NCI-H146 treated with DMSO at 0.1 percent for 48 hours (cell line): ENCODE data around the gene RHD.
"Not testable (repeated sequence)": the region's sequence is repeated elsewhere in the genome, so short reads cannot be mapped to it uniquely, and the experiment has no call there.

Experiments used
- DNase-seq: peaks from one replicate; lab custom pipeline; 2025; ENCODE audit not compliant: unreplicated experiment; lab: John Stamatoyannopoulos, UW

The RHD gene

DNA sequence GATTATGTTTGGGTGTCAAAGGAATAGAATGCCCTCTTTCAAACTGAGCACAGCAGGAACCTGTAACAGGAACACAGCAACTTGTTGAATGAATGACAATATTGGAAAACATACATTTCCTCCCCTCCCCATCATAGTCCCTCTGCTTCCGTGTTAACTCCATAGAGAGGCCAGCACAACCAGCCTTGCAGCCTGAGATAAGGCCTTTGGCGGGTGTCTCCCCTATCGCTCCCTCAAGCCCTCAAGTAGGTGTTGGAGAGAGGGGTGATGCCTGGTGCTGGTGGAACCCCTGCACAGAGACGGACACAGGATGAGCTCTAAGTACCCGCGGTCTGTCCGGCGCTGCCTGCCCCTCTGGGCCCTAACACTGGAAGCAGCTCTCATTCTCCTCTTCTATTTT lies at the start of gene RHD:
Gene RHD, plus strand, starts transcription at position 272 of the 400 bp plus-strand sequence. Its CDS starts 39 bp downstream, at position 311.
- not testable (repeated sequence) for DNase-seq

DNA sequence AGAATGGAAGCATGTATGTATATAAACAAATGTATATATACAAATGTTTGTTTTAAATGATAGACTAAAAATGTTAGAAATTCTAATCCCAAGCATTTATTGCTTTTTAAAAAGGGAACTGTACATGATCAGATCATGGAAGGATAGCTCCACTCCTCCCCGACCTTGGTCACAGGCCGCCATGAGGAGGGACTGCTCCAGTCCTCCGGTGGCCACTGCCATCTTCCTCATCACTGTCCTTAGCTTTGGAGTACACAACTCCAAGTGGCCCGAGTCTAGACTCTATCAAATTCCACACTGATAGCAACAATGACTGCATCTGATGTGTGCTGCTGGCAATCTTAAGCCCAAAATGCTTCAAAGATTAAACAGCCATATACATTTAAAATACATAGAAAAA lies 49.7 kb upstream of the RHD start:
- DNase-seq = no peak

- no peak for DNase-seq
These were observed 48.8 kb upstream of the RHD start for GRCh38 chr1:25223471-25223870.

GRCh38 chr1:25232027-25232865 lies 40.1 kb upstream of the RHD start, which contains the start of gene SYF2:
Gene SYF2 (minus strand): TSS chr1:25232502. CDS start chr1:25232467, 35 bp downstream.
- DNase-seq = peak; percentile 67

DNA sequence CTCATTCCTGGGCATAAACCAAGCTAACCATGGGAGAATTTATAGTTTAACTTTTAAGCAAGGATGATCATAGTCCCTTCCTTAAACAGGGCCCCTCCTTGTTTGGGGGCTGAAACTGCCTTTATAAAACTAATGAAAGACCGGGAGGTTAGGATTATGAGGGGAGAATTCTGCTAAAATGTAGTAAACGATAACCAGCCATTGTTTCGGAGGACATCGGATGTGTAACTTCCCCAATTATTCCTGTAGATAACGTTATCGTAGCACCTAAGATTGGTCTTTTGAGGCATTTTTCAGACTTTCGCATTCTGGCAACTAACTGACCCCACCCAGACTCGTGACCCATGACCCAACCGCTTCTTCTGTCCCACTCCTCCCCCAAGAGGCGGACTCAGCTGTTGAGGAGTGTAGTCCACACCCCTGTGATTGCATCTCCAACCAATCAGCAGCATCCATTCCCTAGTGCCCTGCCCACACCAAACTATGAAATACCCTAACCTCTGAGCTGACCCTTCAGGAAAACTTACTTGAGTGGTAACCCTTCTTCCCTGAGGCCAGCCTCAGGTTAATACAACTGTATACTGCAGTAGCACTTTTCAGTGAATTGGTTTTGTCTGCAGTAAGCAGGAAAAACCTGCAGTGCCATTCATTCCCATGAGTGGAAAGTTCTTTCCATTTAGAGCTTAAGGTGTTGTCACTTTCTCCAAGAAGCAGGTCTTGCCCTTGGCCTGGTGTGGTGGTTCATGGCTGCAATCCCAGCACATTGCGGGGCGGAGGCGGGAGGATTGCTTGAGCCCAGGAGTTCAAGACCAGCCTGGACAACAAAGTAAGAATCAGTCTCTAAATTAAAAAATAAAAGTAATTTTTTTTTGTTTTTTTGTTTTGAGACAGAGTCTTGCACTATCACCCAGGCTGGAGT lies 39.2 kb upstream of the RHD start:
- peak; percentile 15 for DNase-seq

GRCh38 chr1:25235411-25235810 lies 36.9 kb upstream of the RHD start:
- DNase-seq = not testable (repeated sequence)

- DNase-seq = not testable (repeated sequence)
These were observed 36.0 kb upstream of the RHD start for GRCh38 chr1:25236261-25236660.

DNA sequence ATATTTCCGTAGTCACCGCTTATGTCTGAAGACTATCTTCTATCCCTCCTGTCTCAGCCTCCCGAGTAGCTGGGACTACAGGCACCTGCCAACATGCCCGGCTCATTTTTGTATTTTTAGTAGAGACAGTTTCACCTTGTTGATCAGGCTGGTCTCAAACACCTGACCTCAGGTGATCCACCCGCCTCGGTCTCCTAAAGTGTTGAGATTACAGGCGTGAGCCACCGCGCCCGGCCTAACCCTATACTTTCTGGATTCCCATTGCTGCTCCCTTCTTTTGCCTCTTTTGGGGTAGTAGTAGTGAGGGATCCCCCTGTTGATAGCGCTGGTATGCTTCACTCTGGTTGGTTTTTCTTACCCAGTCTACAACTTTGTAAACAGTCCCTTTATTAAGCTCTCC lies 34.3 kb upstream of the RHD start:
- no peak for DNase-seq

DNA sequence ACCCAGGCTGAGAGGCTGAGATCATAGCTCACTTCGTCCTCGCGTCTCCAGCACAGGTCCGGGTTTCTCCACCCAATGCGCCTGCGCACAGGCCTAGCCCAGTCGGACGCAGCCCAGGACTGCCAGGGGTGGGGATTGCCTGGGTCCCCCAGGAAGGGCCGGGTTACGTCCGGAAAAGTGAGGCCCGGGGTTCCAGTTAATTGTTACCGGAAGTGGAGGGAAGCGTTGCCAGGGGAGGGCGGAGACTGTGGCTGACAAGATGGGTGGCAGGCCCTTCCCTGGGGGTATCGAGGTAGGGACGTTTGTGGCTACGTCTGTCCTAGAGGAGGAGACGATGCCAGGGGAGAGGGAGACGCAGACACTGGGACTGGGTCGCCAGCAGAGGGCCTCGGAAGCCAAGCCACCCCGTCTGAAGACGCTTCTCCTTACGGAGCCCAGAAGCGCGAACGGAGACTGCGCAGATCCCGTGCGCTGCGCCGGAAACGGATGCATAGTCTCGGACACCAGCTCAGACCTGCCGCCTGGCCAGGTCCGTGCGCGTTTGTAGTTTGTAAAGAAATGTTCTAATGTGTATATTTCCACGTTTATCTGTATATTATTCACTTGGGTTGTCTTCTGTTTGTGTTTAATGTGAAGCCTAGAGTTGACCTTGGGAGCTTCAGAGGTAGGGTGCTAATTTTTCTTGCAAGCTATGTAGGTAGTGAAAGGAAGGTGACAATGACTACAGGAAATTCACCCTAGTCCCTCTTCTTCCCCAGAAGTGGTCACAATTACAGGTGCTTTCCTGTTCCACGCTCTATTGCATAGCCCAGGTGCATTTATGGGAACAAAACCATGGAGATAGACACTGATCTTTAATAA lies 32.4 kb upstream of the RHD start:
- peak; percentile 81 for DNase-seq

- no peak for DNase-seq
These were observed 28.4 kb upstream of the RHD start for GRCh38 chr1:25243907-25244306.

GRCh38 chr1:25245393-25245792 lies 26.9 kb upstream of the RHD start:
- no peak for DNase-seq

- no peak for DNase-seq
These were observed 26.3 kb upstream of the RHD start for GRCh38 chr1:25245809-25246599.

- no peak for DNase-seq
These were observed 25.7 kb upstream of the RHD start for GRCh38 chr1:25246600-25247023.

DNA sequence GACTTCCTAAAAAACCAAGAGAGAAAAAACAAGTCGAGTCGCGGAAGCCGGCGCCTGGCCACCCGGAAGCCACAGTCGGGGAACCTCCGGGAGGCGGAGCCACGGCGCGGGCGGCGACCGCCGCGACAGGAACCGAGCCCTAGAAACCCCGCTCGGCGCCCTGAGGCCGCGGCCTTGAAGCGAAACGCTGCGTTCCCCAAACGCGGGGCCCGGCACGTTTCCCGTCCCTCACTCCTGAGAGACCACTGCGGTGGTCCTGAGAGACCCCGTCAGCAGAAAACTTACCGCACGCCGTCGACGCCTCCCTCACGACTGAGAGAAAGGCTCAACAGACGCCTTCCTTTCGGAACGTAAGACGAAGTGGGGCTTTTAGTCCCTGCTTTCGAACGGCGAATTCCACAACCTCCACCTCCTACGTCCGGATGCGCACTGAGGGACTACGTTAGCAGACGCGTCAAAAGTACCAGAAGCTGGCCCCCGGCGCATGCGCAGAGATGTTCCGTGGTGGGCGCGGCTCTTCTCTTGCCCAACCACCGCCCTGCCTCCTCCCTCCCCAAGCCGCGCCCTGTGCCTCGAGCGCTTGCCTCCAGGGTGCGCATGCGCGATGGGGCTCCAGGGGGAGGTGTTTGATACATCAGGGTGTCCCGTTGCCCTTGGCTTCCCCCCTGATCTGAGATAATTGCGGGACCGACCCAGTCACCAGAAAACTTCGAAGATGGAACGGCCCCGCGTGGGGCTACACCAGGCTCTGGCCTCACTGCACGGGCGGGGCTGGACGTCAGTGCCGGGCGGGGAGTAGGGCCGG lies 25.1 kb upstream of the RHD start, which contains the start of gene RSRP1:
Gene RSRP1, minus strand, starts transcription at position 431 of the 805 bp plus-strand sequence. CDS start 491 bp downstream, outside the sequence.
- peak; percentile 90 for DNase-seq

GRCh38 chr1:25247829-25248754 lies 24.2 kb upstream of the RHD start:
- no peak for DNase-seq

GRCh38 chr1:25253911-25254310 lies 18.4 kb upstream of the RHD start:
- DNase-seq = no peak

DNA sequence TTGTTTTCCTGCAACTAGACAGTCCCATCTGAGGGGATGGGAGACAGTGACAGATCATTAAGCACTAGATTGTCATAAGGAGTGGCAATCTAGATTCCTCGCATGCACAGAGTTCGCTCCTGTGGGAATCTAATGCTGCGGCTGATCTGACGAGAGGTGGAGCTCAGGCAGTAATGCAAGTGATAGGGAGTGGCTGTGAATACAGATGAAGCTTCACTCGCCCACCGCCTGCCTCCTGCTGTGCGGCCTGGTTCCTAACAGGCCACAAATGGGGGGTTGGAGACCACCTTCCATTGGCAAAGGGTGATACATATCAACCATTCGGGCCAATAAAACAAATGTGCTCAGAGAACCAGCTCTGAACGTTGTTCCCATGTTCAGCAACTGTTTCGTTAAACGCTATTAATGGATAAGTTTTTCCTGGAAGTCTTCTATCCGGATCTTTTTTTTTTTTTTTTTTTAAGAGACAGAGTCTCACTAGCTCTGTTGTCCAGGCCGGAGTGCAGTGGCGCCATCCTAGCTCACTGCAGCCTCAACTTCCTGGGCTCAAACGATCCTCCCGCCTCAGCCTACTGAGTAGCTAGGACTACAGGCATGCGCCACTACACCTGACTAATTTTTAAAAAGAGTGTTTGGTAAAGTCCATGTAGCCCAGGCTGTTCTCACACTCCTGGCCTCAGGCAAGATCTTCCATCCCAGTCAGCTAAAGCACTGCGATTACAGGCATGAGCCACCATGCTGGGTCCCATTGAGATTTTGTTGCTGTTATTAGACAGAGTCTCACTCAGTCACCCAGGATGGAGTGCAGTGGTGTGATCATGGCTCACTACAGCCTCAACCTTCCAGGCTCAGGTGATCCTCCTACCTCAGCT lies 16.4 kb upstream of the RHD start:
- no peak for DNase-seq
